K562 (cell line): ENCODE data around the gene SDCCAG8. TPM values are rescaled to one million over a fixed set of nuclear protein-coding genes. Genes with fewer than 3 reads are reported as not detected.

Experiments used
- BACH1 ChIP-seq: fragments of 200-800 bp; sonication (Bioruptor generic); IDR thresholded peaks from 2 replicates; pipeline ENCODE4 v1.6.1; 2016; ENCODE audit warnings: missing genetic modification characterization, missing compliant biosample characterization
- DMBX1 ChIP-seq: fragments of 250-450 bp; sonication (Bioruptor Pico); IDR thresholded peaks from 2 replicates; pipeline ENCODE4 v1.8.0; 2022; ENCODE audit warnings: inconsistent platforms, mild to moderate bottlenecking, moderate library complexity, borderline replicate concordance
- FOXM1 ChIP-seq, 2 experiments: fragments of 450-650 bp in 1 of 2; sonication (generic) in 1 of 2; formaldehyde crosslinking in 1 of 2; IDR thresholded peaks; 2 replicates each; pipeline versions ENCODE4 v1.6.1 to v1.9.0; 2017 to 2022; ENCODE audit warnings: low read depth in 2 of 2, mild to moderate bottlenecking in 2 of 2, missing genetic modification reagents in 1 of 2, moderate library complexity in 1 of 2
- HBP1 ChIP-seq: fragments of 450-650 bp; formaldehyde crosslinking; IDR thresholded peaks from 2 replicates; pipeline ENCODE4 v1.4.0; 2022; ENCODE audit warnings: missing genetic modification characterization
- MEF2A ChIP-seq: IDR thresholded peaks from 2 replicates; pipeline ENCODE4 v1.6.1; 2011; ENCODE audit warnings: low read depth, mild to moderate bottlenecking, low read length, moderate library complexity; ENCODE audit not compliant: control insufficient read depth
- NEUROD1 ChIP-seq: fragments of 150-350 bp; IDR thresholded peaks from 2 replicates; pipeline ENCODE4 v1.6.1; 2014; ENCODE audit warnings: borderline replicate concordance, low read length, low read depth; ENCODE audit not compliant: partially characterized antibody
- NUFIP1 ChIP-seq: fragments of 450-650 bp; IDR thresholded peaks from 2 replicates; pipeline ENCODE4 v1.6.1; 2018; ENCODE audit not compliant: partially characterized antibody
- PHF20 ChIP-seq: fragments of 450-650 bp; IDR thresholded peaks from 2 replicates; pipeline ENCODE4 v1.6.1; 2018; ENCODE audit not compliant: partially characterized antibody
- PRMT5 ChIP-seq: sonication (generic); formaldehyde crosslinking; IDR thresholded peaks from 2 replicates; pipeline ENCODE4 v1.5.0; 2020; ENCODE audit warnings: missing genetic modification reagents
- SNRNP70 ChIP-seq: fragments of 200-400 bp; formaldehyde crosslinking; optimal IDR thresholded peaks from 2 replicates; pipeline ENCODE3; 2017; ENCODE audit warnings: low read depth, low read length
- STAT5B ChIP-seq: fragments of 250-450 bp; sonication (Bioruptor Pico); IDR thresholded peaks from 2 replicates; pipeline ENCODE4 v1.8.0; 2021; ENCODE audit warnings: mild to moderate bottlenecking, inconsistent platforms
- TAL1 ChIP-seq: fragments of 450-650 bp; IDR thresholded peaks from 2 replicates; pipeline ENCODE4 v1.6.1; 2016; ENCODE audit warnings: mild to moderate bottlenecking
- U2AF1 ChIP-seq: fragments of 200-400 bp; formaldehyde crosslinking; optimal IDR thresholded peaks from 2 replicates; pipeline ENCODE3; 2017; ENCODE audit warnings: mild to moderate bottlenecking, low read depth, low read length, moderate library complexity
- USF1 ChIP-seq: sonication (generic); formaldehyde crosslinking; IDR thresholded peaks from 2 replicates; pipeline ENCODE4 v1.9.0; 2022; ENCODE audit warnings: mild to moderate bottlenecking, missing genetic modification reagents
- XRCC4 ChIP-seq: IDR thresholded peaks from one replicate; pipeline ENCODE4 v1.6.1; 2011; ENCODE audit not compliant: insufficient read depth, insufficient read length; ENCODE audit errors: extremely low read depth
- ZNF512 ChIP-seq: IDR thresholded peaks from 2 replicates; pipeline ENCODE4 v1.6.1; 2016; ENCODE audit warnings: missing genetic modification characterization, missing compliant biosample characterization
- ZNF699 ChIP-seq: fragments of 250-450 bp; sonication (Bioruptor Pico); IDR thresholded peaks from 2 replicates; pipeline ENCODE4 v1.8.0; 2021; ENCODE audit warnings: mild to moderate bottlenecking, moderate library complexity; ENCODE audit not compliant: insufficient replicate concordance
- polyA plus RNA-seq, 8 experiments: library from polyadenylated mRNA; depleted of rRNA in 4 of 8; stranded (reverse) in 5 of 8; unstranded in 3 of 8; fragments of >200 nt; fragmentation: Nextera tagmentation in 2 of 8; fragmentation: Illumina TruSeq in 1 of 8; extraction: Ambion mirVana in 2 of 8; extraction: Trizol in 1 of 8; gene quantifications; 2 replicates each; pipeline versions ENCODE4 v1.2.1 to v1.2.3, GENCODE V29; 2011 to 2014; ENCODE audit warnings: inconsistent platforms in 1 of 8, missing spikeins in 1 of 8
- total RNA-seq, 7 experiments: library from RNA; depleted of rRNA in 6 of 7; stranded (reverse); fragments of >200 nt in 6 of 7; fragmentation: Illumina TruSeq in 2 of 7; extraction: Trizol in 2 of 7; gene quantifications; 2 replicates each; pipeline versions ENCODE4 v1.2.1 to v1.2.3, GENCODE V29; 2011 to 2021; ENCODE audit warnings: low replicate concordance in 1 of 7
- TF ChIP-seq, protein P1 (sequence below): fragments of 450-650 bp; IDR thresholded peaks from 2 replicates; pipeline ENCODE4 v1.6.1; 2016; ENCODE audit warnings: mild to moderate bottlenecking
- TF ChIP-seq, protein P2 (sequence below): fragments of 250-450 bp; sonication (Bioruptor Pico); IDR thresholded peaks from 2 replicates; pipeline ENCODE4 v1.5.0; 2020; ENCODE audit warnings: mild to moderate bottlenecking

The SDCCAG8 gene
- total and polyA plus RNA-seq, 9 of the 15 experiments (the other 6 are each of a cell fraction or from before 2014, with no cell fraction given): 17.9 to 36.7 (median 25.4) TPM

DNA sequence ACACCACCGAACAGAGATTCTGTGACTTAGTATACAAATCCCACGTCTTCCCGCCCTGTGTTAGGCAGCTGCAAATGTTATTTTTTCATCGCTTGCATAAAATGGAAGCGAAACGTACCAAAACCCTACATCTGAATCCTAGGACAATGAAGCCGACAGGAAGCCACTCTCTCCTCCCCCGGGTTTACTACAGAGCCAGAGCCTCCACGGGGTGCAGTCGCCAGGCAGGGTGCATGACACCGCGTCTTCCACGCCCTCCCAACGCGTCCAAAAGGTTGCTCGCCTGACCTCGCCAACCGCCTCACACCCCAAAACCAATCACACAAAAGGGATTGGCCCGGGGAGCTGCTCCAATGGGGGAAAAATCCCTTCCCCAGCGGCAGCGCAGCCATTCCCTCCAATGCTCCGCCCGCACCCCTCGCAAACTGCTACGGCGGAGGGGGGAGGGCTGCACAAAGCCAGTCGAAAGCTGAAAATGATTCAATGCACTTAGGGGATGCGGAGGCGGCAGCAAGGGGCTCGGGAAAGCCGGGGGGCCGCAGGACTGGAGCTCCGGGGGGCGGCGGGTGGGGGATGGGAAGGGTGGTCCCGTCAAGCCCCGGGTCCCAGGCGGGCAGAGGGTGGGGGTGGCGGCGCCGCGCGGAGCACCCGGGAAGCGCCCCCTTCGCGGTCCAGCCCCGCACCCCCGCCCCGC, 1.5 kb upstream of the SDCCAG8 start (continued):
- TF ChIP-seq, protein P1, sequence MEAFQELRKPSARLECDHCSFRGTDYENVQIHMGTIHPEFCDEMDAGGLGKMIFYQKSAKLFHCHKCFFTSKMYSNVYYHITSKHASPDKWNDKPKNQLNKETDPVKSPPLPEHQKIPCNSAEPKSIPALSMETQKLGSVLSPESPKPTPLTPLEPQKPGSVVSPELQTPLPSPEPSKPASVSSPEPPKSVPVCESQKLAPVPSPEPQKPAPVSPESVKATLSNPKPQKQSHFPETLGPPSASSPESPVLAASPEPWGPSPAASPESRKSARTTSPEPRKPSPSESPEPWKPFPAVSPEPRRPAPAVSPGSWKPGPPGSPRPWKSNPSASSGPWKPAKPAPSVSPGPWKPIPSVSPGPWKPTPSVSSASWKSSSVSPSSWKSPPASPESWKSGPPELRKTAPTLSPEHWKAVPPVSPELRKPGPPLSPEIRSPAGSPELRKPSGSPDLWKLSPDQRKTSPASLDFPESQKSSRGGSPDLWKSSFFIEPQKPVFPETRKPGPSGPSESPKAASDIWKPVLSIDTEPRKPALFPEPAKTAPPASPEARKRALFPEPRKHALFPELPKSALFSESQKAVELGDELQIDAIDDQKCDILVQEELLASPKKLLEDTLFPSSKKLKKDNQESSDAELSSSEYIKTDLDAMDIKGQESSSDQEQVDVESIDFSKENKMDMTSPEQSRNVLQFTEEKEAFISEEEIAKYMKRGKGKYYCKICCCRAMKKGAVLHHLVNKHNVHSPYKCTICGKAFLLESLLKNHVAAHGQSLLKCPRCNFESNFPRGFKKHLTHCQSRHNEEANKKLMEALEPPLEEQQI: no peak
- TF ChIP-seq USF1 (CRISPR knock-in tag) (peak; percentile 46; the same call in 1 of the 2 replicates), NEUROD1 (peak; percentile 13), XRCC4 (no peak), MEF2A (no peak), U2AF1 (no peak), DMBX1 (CRISPR knock-in tag) (no peak), SNRNP70 (no peak), PHF20 (no peak), ZNF512 (no peak), ZNF699 (CRISPR knock-in tag) (no peak), STAT5B (CRISPR knock-in tag) (no peak), FOXM1 (IDR thresholded peaks at IDR 0.05; ENCODE audit: low read depth) (0 out of 2 replicates have a peak, but pooled peaks have one; percentile 9), FOXM1 (CRISPR knock-in tag; IDR thresholded peaks at IDR 0.05; ENCODE audit: low read depth) (no peak), BACH1 (tag) (no peak), TAL1 (no peak), NUFIP1 (no peak), HBP1 (CRISPR knock-in tag) (no peak; the same call in 1 of the 2 replicates), PRMT5 (no peak)
- TF ChIP-seq, protein P2, sequence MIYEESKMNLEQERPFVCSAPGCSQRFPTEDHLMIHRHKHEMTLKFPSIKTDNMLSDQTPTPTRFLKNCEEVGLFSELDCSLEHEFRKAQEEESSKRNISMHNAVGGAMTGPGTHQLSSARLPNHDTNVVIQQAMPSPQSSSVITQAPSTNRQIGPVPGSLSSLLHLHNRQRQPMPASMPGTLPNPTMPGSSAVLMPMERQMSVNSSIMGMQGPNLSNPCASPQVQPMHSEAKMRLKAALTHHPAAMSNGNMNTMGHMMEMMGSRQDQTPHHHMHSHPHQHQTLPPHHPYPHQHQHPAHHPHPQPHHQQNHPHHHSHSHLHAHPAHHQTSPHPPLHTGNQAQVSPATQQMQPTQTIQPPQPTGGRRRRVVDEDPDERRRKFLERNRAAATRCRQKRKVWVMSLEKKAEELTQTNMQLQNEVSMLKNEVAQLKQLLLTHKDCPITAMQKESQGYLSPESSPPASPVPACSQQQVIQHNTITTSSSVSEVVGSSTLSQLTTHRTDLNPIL: no peak
